ENCODE measurements around the gene AVEN.
"Not testable (repeated sequence)": the region's sequence is repeated elsewhere in the genome, so short reads cannot be mapped to it uniquely, and the experiment has no call there.

AVEN gene

DNA sequence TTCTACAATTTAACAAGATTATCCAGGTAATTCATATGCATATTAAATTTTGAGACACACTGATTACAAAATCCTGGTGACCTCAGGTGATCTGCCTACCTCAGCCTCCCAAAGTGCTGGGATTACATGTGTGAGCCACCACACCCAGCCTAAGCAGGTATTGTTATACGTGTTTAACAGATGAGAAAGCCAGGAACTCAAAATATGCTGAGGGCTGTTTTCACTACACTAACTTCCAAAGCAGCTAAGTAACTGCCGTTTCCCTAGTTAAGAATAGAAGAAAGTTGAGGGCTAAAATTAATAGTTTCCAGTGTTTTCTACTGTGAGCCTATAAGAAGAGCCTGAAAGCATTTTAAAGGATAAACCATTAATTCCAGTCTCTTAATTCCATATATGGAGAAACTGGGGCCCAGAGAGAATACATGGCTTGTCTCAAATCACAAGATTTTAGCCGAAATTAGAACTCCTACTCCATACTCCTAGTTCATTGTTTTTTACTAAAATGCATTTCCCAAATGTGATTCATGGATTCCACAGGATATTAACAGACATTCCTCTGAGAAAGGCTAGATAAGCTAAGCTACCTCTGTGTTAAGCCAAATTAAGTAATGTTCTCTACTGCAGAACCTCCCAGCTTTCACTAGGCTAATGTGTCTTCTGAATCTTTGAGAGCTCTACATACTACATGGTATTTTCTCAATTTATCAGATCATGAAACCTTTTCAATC lies 17.0 kb upstream of the AVEN start:
- no peak overlapping the region for H3K27ac ChIP-seq
- ChIA-PET CTCF (no interaction called here), POLR2A (ENCODE audit: low non-redundant PET) (no interaction called here)
- DNase-seq (ENCODE audit: low spot score) = no peak
- TF ChIP-seq, protein P1, sequence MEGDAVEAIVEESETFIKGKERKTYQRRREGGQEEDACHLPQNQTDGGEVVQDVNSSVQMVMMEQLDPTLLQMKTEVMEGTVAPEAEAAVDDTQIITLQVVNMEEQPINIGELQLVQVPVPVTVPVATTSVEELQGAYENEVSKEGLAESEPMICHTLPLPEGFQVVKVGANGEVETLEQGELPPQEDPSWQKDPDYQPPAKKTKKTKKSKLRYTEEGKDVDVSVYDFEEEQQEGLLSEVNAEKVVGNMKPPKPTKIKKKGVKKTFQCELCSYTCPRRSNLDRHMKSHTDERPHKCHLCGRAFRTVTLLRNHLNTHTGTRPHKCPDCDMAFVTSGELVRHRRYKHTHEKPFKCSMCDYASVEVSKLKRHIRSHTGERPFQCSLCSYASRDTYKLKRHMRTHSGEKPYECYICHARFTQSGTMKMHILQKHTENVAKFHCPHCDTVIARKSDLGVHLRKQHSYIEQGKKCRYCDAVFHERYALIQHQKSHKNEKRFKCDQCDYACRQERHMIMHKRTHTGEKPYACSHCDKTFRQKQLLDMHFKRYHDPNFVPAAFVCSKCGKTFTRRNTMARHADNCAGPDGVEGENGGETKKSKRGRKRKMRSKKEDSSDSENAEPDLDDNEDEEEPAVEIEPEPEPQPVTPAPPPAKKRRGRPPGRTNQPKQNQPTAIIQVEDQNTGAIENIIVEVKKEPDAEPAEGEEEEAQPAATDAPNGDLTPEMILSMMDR (conservative IDR thresholded peaks at IDR 0.05; ENCODE audit: low read depth) = no peak

DNA sequence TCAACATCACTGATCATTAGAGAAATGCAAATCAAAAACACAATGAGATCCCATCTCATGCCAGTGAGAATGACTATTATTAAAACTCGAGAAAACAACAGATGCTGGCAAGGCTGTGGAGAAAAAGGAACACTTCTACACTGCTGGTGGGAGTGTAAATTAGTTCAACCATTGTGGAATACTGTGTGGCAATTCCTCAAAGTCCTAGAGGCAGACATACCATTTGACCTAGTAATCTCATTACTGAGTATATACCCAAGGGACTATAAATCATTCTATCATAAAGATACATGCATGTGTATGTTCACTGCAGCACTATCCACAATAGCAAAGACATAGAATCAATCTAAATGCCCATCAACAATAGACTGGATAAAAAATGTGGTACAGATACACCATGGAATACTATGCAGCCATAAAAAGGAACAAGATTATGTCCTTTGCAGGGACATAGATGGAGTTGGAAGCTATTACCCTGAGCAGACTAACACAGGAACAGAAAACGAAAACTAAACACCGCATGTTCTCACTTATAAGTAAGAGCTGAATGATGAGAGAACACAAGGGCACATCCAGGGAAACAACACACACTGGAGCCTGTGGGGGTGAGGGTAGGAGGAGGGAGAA lies 15.2 kb upstream of the AVEN start:
- TF ChIP-seq, protein P1 (conservative IDR thresholded peaks at IDR 0.05; ENCODE audit: low read depth) = no peak
- H3K27ac ChIP-seq = no peak overlapping the region
- DNase-seq (ENCODE audit: low spot score) = no peak
- POLR2A ChIA-PET (ENCODE audit: low non-redundant PET) = no interaction called here
- CTCF ChIA-PET = interaction anchor here (0.6 kb wide), 1 partner anchor 73 kb away, joined by 3 read pairs; no protein-coding TSS in a partner anchor

DNA sequence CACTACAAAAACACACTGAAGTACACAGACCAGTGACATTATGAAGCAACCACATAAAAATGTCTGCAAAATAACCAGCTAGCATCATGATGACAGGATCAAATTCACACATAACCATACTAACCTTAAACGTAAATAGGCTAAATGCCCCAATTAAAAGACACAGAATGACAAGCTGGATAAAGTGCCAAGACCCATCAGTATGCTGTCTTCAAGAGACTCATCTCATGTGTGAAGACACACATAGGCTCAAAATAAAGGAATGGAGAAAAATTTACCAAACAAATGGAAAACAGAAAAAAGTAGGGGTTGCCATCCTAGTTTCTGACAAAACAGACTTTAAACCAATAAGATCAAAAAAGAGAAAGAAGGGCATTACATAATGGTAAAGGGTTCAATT lies 11.4 kb upstream of the AVEN start:
- POLR2A ChIA-PET (ENCODE audit: low non-redundant PET); DNase-seq (ENCODE audit: low spot score); H3K27ac ChIP-seq; CTCF ChIA-PET: not testable (repeated sequence)

DNA sequence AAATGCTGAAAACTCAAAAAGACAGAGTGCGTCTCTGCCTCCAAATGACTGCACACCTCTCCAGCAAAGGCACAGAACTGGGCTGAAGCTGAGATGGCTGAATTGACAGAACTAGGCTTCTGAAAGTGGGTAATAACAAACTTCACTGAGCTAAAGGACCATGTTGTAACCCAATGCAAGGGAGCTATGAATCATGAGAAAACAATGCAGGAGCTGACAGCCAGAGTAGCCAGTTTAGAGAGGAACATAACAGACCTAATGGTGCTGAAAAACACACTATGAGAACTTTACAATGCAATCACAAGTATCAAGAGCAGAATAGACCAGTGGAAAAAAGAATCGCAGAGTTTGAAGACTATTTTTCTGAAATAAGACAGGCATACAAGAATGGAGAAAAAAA lies 10.1 kb upstream of the AVEN start:
- ChIA-PET CTCF (no interaction called here), POLR2A (ENCODE audit: low non-redundant PET) (no interaction called here)
- DNase-seq (ENCODE audit: low spot score) = no peak
- H3K27ac ChIP-seq = no peak overlapping the region
- TF ChIP-seq, protein P1 (conservative IDR thresholded peaks at IDR 0.05; ENCODE audit: low read depth) = no peak

DNA sequence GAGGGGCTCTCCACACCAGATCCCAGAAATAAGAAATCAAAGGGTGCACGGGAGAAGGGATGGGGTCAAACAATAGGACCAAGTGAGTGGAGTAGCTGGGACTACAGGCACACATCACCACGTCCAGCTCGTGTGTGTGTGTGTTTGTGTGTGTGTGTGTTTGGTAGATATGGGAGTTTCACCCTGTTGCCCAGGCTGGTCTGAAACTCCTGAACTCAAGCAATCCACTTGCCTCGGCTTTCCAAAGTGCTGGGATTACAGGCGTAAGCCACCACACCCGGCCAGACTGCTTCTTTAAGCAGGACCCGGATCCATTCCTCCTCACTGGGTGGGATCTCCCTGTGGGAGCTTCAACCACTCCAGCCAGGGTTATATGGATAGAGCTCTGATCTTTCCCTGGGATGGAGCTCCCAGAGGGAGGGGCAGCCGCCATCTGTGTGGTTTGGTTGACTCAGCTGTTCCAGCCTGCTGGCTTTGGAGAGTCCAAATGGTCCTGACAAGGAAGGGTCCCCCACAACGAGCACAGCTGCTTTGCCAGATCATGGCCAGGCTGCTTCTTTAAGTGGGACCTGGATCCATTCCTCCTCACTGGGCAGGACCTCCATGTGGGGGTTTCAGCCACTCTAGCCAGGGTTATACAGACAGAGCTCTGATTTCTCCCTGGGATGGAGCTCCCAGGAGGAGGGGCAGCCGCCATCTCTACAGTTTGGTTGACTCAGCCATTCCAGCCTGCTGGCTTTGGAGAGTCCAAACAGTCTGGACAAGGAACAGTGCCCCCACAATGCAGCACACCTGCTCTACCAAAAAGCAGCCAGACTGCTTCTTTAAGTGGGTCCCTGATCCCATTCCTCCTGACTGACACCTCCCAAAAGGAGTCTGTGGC lies 9.1 kb upstream of the AVEN start:
- no peak overlapping the region for H3K27ac ChIP-seq
- CTCF ChIA-PET = interaction anchor here (0.6 kb wide), 1 partner anchor 216 kb away, joined by 3 read pairs; no protein-coding TSS in a partner anchor
- no peak for DNase-seq (ENCODE audit: low spot score)
- POLR2A ChIA-PET (ENCODE audit: low non-redundant PET) = no interaction called here
- TF ChIP-seq, protein P1 (conservative IDR thresholded peaks at IDR 0.05; ENCODE audit: low read depth) = no peak

DNA sequence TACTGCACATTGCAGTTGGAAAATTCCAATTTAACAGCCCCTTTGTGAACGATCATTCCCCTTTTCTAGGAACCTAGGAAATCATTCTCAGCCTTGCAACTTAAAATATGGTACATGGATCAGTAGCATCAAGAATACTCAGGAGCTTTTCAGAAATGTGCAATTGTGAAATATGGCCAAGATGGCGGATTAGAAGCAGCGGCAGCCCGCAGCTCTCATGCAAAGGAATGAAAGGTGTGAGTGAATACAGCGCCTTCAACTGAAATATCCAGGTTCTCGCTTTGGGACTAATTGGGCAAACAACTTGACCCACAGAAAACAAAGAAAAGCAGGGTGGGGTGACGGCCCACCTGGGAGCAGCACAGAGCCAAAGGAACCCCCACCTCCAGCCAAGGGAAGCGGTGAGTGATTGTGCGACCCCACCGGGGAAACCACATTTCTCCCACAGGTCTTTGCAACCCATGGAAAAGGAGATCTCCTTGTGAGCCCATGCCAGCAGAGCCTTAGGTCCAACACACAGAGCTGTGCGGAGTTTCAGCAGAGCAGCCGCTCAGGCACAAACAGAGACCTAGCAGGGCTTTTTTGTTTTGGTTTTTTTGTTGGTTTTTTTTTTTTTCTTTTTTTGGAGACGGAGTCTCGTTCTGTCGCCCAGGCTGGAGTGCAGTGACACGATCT lies 7.6 kb upstream of the AVEN start:
- no peak overlapping the region for H3K27ac ChIP-seq
- POLR2A ChIA-PET (ENCODE audit: low non-redundant PET) = no interaction called here
- no peak for DNase-seq (ENCODE audit: low spot score)
- TF ChIP-seq, protein P1 (conservative IDR thresholded peaks at IDR 0.05; ENCODE audit: low read depth) = no peak
- CTCF ChIA-PET = no interaction called here

Data from RWPE1 (cell line).